Middle frontal gyrus (tissue), 1 donor: ENCODE measurements around the gene FLCN.
"Not testable (repeated sequence)": the region's sequence is repeated elsewhere in the genome, so short reads cannot be mapped to it uniquely, and the experiment has no call there.

Source experiments
- DNase-seq: peaks from one replicate; pipeline ENCODE4 v3.0.0-alpha.2; 2015; ENCODE audit warnings: low spot score; ENCODE audit errors: extremely low spot score

Gene FLCN

GRCh38 chr17:17214646-17215436, 22.1 kb downstream of the FLCN start:
- DNase-seq: no peak

DNA sequence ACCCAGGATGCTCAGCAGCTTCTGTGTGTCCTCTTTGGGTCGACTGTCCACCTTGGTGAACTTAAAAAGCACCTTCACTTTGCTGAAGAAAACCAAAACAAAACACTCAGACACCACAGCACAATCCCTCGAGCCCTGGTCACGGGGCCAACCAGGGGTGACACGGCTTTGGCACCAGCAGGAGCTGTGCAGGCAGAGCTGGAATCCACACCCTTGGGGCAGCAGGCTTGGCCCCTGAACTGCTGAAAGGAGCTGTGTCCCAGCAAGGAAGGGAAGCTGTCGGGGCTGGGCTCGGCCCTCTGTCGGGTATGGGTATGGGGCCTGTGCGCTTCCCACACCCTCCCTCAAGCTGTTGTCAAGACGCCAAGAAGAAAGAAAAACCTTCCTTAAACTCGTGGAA, 23.2 kb downstream of the FLCN start:
- no peak for DNase-seq

GRCh38 chr17:17207998-17208397, 29.0 kb downstream of the FLCN start:
- no peak for DNase-seq

- DNase-seq: no peak
Measured at GRCh38 chr17:17206913-17207335, 30.0 kb downstream of the FLCN start.

GRCh38 chr17:17206124-17206912, 30.6 kb downstream of the FLCN start, which contains the start of gene PLD6:
Gene PLD6, minus strand, starts transcription at chr17:17206333. Its CDS starts 47 bp downstream, at chr17:17206286.
- no peak for DNase-seq

GRCh38 chr17:17205368-17206123, 31.4 kb downstream of the FLCN start:
- DNase-seq: no peak

GRCh38 chr17:17204635-17205231, 32.2 kb downstream of the FLCN start:
- no peak for DNase-seq

- DNase-seq: no peak
Measured at GRCh38 chr17:17204041-17204591, 32.9 kb downstream of the FLCN start.

- no peak for DNase-seq
Measured at GRCh38 chr17:17203173-17203730, 33.7 kb downstream of the FLCN start.

GRCh38 chr17:17201907-17202306, 35.1 kb downstream of the FLCN start:
- DNase-seq: no peak

DNA sequence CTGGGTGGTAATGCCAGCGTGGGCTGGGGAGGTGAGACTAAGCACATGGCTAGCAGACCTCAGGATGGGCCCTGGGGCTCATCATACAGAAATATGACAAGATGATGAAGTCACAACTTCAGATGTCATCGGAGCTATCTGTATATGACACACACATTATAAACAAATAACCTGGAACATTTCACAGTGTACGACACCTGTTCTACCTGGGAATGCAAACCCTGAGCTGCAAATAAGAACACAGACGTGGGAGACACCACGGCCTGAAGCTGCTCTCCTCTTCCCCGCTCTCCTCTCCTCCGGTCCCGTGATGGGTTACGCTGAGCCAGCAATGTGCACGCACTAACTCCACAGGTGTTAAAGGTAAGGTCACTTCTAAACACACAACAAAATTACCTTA, 35.7 kb downstream of the FLCN start:
- DNase-seq: no peak

DNA sequence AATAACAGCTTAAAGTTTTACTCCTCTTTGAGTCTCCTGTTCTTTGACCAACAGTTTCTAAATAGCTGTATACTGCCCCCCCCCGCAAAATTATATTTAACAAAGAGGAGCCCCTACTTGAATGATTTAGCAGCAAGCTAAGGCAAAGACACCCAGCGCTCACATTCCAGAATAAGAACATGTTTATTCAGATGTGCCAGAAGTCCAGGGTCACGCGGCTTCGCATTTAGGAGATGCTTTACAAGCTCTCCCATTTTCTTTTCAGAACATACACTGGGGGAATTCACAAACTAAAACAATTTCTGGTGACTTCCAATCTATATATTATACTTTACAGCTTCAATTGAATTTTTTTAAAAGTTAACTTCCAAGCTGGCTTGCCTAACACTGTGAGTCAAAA, 36.1 kb downstream of the FLCN start:
- no peak for DNase-seq

- DNase-seq: no peak
Measured at GRCh38 chr17:17200311-17200710, 36.7 kb downstream of the FLCN start.

- no peak for DNase-seq
Measured at GRCh38 chr17:17198281-17198680, 38.7 kb downstream of the FLCN start.

GRCh38 chr17:17196776-17197175, 40.2 kb downstream of the FLCN start:
- no peak for DNase-seq

- not testable (repeated sequence) for DNase-seq
Measured at GRCh38 chr17:17195466-17195865, 41.5 kb downstream of the FLCN start.

GRCh38 chr17:17191961-17192381, 45.0 kb downstream of the FLCN start:
- DNase-seq: peak; percentile 44

DNA sequence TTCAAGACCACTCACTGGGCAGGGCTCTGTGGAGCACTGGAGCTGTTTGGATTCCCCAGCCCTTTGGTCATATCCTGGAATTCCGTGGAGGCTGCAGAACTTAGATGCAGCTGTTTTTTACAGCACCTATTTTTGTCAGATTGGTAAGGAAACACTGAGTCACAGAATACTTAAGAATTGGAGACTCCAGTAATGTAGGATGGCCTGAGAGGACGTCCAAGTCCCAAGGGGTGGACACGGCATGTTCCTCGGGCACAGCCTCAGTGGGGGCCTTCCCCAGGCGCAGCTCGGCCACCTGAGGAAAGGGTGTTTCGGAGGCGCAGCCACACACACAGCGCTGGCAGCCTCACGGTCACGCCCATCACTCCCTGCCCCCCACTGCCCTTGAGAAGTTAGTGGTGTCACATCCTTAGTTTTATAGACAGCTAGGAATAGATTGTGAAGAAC, 45.6 kb downstream of the FLCN start:
- no peak for DNase-seq

- DNase-seq: no peak
Measured at GRCh38 chr17:17190188-17190587, 46.8 kb downstream of the FLCN start.

DNA sequence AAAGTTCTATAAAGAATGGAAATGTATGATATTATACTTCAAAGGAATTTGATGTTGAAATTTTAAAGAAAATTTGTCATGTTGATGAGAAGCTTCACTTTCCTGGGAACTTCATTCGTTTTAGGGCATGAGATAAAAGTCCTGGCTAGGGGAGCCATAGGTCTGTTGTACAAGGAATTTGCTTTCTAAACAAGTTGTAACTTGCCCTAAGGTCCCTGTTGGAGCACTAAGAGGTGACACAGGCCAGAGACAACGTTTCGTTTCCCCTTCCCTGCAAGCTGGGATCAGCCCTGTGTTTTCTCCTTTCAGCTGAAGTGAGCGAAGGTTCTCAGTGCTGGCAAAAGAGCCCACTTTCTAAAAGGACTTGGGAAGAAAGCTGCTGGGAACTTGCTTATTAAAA, 47.4 kb downstream of the FLCN start:
- DNase-seq: no peak

GRCh38 chr17:17188586-17188985, 48.4 kb downstream of the FLCN start:
- no peak for DNase-seq
